Panc1 (cell line): ENCODE measurements around the gene CPT2. TPM values are rescaled to one million over a fixed set of nuclear protein-coding genes. Genes with fewer than 3 reads are reported as not detected.
"Not testable (repeated sequence)": the region's sequence is repeated elsewhere in the genome, so short reads cannot be mapped to it uniquely, and the experiment has no call there.

ENCODE experiments used
- ATAC-seq: fragments of 200-7000 bp; cut with Tn5 transposase; 2 replicates; pipeline ENCODE4 v1.9.1; 2020; ENCODE audit warnings: mild to moderate bottlenecking, moderate library complexity
- BruUV-seq: library from RNA; stranded (reverse); fragments of 400-500 nt; replicated peaks from 2 replicates; lab custom pipeline; 2021; lab: Mats Ljungman, UMichigan
- CTCF ChIA-PET: fragments of 300-600 bp; sonication (Branson Sonifier 250); formaldehyde crosslinking; loops from one replicate; lab custom pipeline; 2022; ENCODE audit warnings: antibody characterized with exemption; lab: Charles Lee
- POLR2A ChIA-PET: fragments of 300-600 bp; sonication (Branson Sonifier 250); formaldehyde crosslinking; loops from one replicate; lab custom pipeline; 2022; ENCODE audit warnings: antibody characterized with exemption; lab: Charles Lee
- DNase-seq: peaks from one replicate; pipeline ENCODE4 v3.0.0-alpha.2; 2010; ENCODE audit warnings: low read depth, low spot score
- H3K27ac ChIP-seq: 2 replicates; pipeline ENCODE4 v1.5.1; 2011; ENCODE audit warnings: mild to moderate bottlenecking, low read length, inconsistent platforms
- H3K27me3 ChIP-seq: fragments of 200-500 bp; sonication (Bioruptor generic); 2 replicates; pipeline ENCODE4 v1.6.0; 2014; ENCODE audit warnings: low read length, inconsistent platforms; ENCODE audit not compliant: control insufficient read depth, insufficient read depth
- H3K36me3 ChIP-seq: fragments of 200-500 bp; sonication (Bioruptor generic); 2 replicates; pipeline ENCODE4 v1.5.1; 2014; ENCODE audit warnings: inconsistent platforms, mild to moderate bottlenecking, low read length, moderate library complexity; ENCODE audit not compliant: control insufficient read depth, insufficient read depth
- H3K4me1 ChIP-seq: 2 replicates; pipeline ENCODE4 v1.5.1; 2011; ENCODE audit warnings: inconsistent platforms, mild to moderate bottlenecking, low read length, moderate library complexity; ENCODE audit not compliant: control insufficient read depth, insufficient read depth
- H3K4me3 ChIP-seq, 2 experiments: 2 replicates each; pipeline ENCODE4 v1.5.1; 2011 to 2012; ENCODE audit warnings: low read depth in 2 of 2, low read length in 2 of 2, mild to moderate bottlenecking in 2 of 2, inconsistent platforms in 1 of 2, moderate library complexity in 1 of 2
- H3K9me3 ChIP-seq: fragments of 200-500 bp; sonication (Bioruptor generic); 2 replicates; pipeline ENCODE4 v1.5.1; 2014; ENCODE audit warnings: low read depth, mild to moderate bottlenecking, inconsistent platforms, low read length, moderate library complexity; ENCODE audit not compliant: control insufficient read depth, insufficient read depth
- CTCF ChIP-seq: fragments of 450-650 bp; IDR thresholded peaks from 2 replicates; pipeline ENCODE4 v1.5.1; 2017; ENCODE audit warnings: mild to moderate bottlenecking
- POLR2AphosphoS5 ChIP-seq: IDR thresholded peaks from 2 replicates; pipeline ENCODE4 v1.6.1; 2012; ENCODE audit warnings: mild to moderate bottlenecking, low read depth, low read length, moderate library complexity
- REST ChIP-seq, 2 experiments: IDR thresholded peaks; 2 replicates each; pipeline ENCODE4 v1.6.1; 2011 to 2012; ENCODE audit warnings: low read depth in 2 of 2, control low read depth in 1 of 2, low read length in 1 of 2, mild to moderate bottlenecking in 1 of 2, moderate library complexity in 1 of 2; ENCODE audit not compliant: insufficient read depth in 1 of 2
- SIN3A ChIP-seq: IDR thresholded peaks from 2 replicates; pipeline ENCODE4 v1.6.1; 2012; ENCODE audit warnings: low read depth, mild to moderate bottlenecking, low read length, moderate library complexity, borderline replicate concordance; ENCODE audit not compliant: insufficient read depth
- TCF7L2 ChIP-seq: IDR thresholded peaks from 2 replicates; pipeline ENCODE4 v1.6.1; 2011; ENCODE audit warnings: mild to moderate bottlenecking, low read depth, low read length, inconsistent platforms
- in situ Hi-C: cut with HindIII; loops from 2 replicates; pipeline ENCODE4 v1.10.0; 2016; ENCODE audit warnings: low sequenced_read_pairs, low pct_unique_long_range_greater_than_20kb
- intact Hi-C: fragments of 100-400 bp; cut with micrococcal nuclease; formaldehyde crosslinking; loops from one replicate; pipeline ENCODE4 v1.10.0; 2022; ENCODE audit not compliant: unreplicated experiment
- total RNA-seq: library from RNA; stranded (reverse); gene quantifications from one replicate; pipeline ENCODE4 v1.2.1, GENCODE V29; 2021; ENCODE audit not compliant: unreplicated experiment

Gene CPT2
- total RNA-seq, 1 experiment from 2014 or later, result 18.9 TPM

- in situ Hi-C loops, result no loop called here
- Histone ChIP-seq H3K36me3 (no peaks in the 10 kb centered on the region), H3K27ac (no peak overlapping the region), H3K27me3 (no peaks in the 10 kb centered on the region), H3K4me3 (no peak overlapping the region), H3K4me1 (no peaks in the 10 kb centered on the region), H3K9me3 (no peaks in the 10 kb centered on the region)
- ChIA-PET CTCF (interaction anchor here (0.6 to 0.8 kb wide), 4 partner anchors 9 to 402 kb away, joined by 3 to 4 read pairs (median 3); no protein-coding TSS in a partner anchor), POLR2A (no interaction called here)
- intact Hi-C loops, result loop anchor here (10.0 kb wide), 1 partner anchor 278 kb away; no protein-coding TSS in a partner anchor
- TF ChIP-seq SIN3A (no peak), POLR2AphosphoS5 (no peak), CTCF (no peak), TCF7L2 (no peak), REST (IDR thresholded peaks at IDR 0.05; ENCODE audit: insufficient read depth in 1 of 2, low read depth in 2 of 2, low read length in 1 of 2) (no peak)
- BruUV-seq, result no TSS peak
- ATAC-seq, result no peak
- no peak for DNase-seq
These were observed 13.9 kb upstream of the CPT2 start for GRCh38 chr1:53182716-53183094.

DNA sequence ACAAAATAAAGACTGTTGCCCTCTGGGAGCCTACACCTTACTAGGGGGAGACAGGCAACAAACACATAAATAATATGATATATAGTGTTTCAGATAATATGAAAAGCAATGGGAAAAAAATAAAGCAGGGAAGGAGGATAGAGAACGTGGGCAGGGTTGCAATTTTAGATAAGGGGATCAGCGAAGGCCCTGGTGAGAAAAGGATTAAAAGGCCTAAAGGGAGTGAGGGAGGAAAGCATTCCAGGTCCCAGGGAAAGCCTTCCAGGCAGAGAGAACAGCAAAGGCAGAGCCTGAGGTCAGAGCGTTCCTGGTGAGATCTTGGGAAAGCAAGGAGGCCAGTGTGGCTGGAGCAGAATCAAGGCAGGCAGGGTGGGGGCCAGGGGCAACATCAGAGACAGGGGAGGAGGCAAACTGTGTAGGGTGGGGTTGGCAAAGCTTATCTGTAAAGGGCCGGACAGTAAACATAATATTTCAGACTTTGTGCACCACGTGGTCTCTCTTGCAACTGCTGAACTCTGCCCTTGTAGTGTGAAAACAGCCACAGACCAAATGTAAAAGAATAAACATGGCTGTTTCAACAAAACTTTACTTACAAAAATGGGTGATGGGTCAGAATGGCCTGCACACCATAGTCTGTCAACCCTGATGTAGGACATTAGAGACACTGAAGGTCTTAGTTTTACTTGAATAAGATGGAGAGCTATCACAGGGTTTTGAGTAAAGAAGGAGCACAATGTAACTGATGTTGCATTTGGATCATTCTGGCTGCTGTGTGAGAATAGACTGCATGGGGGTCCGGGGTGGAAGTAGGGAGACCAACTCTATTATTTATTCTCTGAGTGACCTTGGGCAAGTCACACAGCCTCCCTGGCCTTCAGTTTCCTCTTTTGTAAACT, 13.3 kb upstream of the CPT2 start:
- POLR2A ChIA-PET, result no interaction called here
- DNase-seq (no peak), ATAC-seq (no peak)
- Histone ChIP-seq H3K27me3 (no peaks in the 10 kb centered on the region), H3K36me3 (no peaks in the 10 kb centered on the region), H3K4me3 (no peak overlapping the region), H3K9me3 (no peaks in the 10 kb centered on the region), H3K4me1 (no peaks in the 10 kb centered on the region), H3K27ac (no peak overlapping the region)
- intact Hi-C loops (loop anchor here (10.0 kb wide), 1 partner anchor 279 kb away; no protein-coding TSS in a partner anchor), in situ Hi-C loops (no loop called here)
- CTCF ChIA-PET, result interaction anchor here (0.6 kb wide), 1 partner anchor 11 kb away, joined by 3 read pairs; no protein-coding TSS in a partner anchor
- TF ChIP-seq POLR2AphosphoS5 (no peak), REST (IDR thresholded peaks at IDR 0.05; ENCODE audit: insufficient read depth in 1 of 2, low read depth in 2 of 2, low read length in 1 of 2) (no peak), TCF7L2 (no peak), SIN3A (no peak), CTCF (no peak)
- BruUV-seq, result no TSS peak

DNA sequence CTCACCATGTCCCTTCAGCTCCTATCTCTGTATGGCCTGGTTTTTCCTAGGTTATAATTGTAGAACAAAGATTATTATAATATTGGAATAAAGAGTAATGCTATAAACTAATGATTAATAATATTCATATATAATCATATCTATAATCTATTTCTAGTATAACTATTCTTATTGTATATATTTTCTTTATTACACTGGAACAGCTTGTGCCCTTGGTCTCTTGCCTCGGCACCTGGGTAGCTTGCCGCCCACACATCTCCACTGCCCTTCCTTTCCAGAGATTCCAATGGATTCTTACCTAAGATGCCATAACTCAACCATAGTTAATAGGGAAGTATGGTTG, 10.7 kb upstream of the CPT2 start:
- in situ Hi-C loops, BruUV-seq: not testable (repeated sequence)

More for the DNA sequence above, 10.7 kb upstream of the CPT2 start:
- intact Hi-C loops, result loop anchor here (10.0 kb wide), 1 partner anchor 281 kb away; no protein-coding TSS in a partner anchor
- H3K27ac ChIP-seq, DNase-seq, H3K27me3 ChIP-seq, H3K4me3 ChIP-seq, H3K4me1 ChIP-seq, H3K36me3 ChIP-seq, ATAC-seq, POLR2A ChIA-PET, H3K9me3 ChIP-seq: not testable (repeated sequence)
- CTCF ChIA-PET, result interaction anchor here (0.6 to 1.4 kb wide), 4 partner anchors 9 to 267 kb away, joined by 3 to 5 read pairs (median 3); no protein-coding TSS in a partner anchor
